Sigmoid colon (tissue), 7 donors: Measurements from ENCODE around the gene C16orf46. TPM values are rescaled to one million over a fixed set of nuclear protein-coding genes. Genes with fewer than 3 reads are reported as not detected.

Source experiments
- DNase-seq: peaks from one replicate; pipeline ENCODE4 v3.0.0-alpha.2; 2019
- H3K27ac ChIP-seq, 4 donors: fragments of 200-600 bp; sonication (generic); one replicate each; pipeline ENCODE4 v1.5.1; 2016 to 2019; ENCODE audit warnings: mild to moderate bottlenecking in 1 of 4
- H3K27me3 ChIP-seq, 3 donors: fragments of 200-600 bp; sonication (generic); one replicate each; pipeline ENCODE4 v1.5.1; 2019; ENCODE audit warnings: mild to moderate bottlenecking in 1 of 3
- H3K36me3 ChIP-seq, 4 donors: fragments of 200-600 bp; sonication (generic); one replicate each; pipeline ENCODE4 v1.5.1; 2016 to 2019
- H3K4me1 ChIP-seq, 4 donors: fragments of 200-600 bp; sonication (generic); one replicate each; pipeline ENCODE4 v1.5.1; 2017 to 2019
- H3K4me3 ChIP-seq, 4 donors: fragments of 200-600 bp; sonication (generic); one replicate each; pipeline ENCODE4 v1.5.1; 2017 to 2019; ENCODE audit warnings: mild to moderate bottlenecking in 2 of 4, moderate library complexity in 1 of 4
- H3K9me3 ChIP-seq, 4 donors: fragments of 200-600 bp in 3 of 4; sonication (generic) in 3 of 4; one replicate each; pipeline versions ENCODE4 v1.5.1 to v1.6.1; 2013 to 2019
- EP300 ChIP-seq, 4 donors: sonication (generic); formaldehyde crosslinking; IDR thresholded peaks; one replicate each; pipeline ENCODE4 v1.6.1; 2017; ENCODE audit warnings: antibody characterized with exemption in 4 of 4
- POLR2A ChIP-seq, 2 donors: fragments of 450-650 bp; IDR thresholded peaks; one replicate each; pipeline ENCODE4 v1.6.1; 2016; ENCODE audit warnings: antibody characterized with exemption in 2 of 2, mild to moderate bottlenecking in 2 of 2, moderate library complexity in 2 of 2
- POLR2AphosphoS5 ChIP-seq, 4 donors: sonication (generic); formaldehyde crosslinking; IDR thresholded peaks; one replicate each; pipeline ENCODE4 v1.6.1; 2017; ENCODE audit warnings: antibody characterized with exemption in 4 of 4
- WGBS, 2 donors: extraction: QIAGEN DNeasy Blood & Tissue Kit; methylation state at CpG; one replicate each; pipeline ENCODE4 v1.1.7; 2013; 5-methylcytosine and 5-hydroxymethylcytosine counted together
- intact Hi-C: fragments of 100-400 bp; cut with DNase I; formaldehyde crosslinking; loops from one replicate; pipeline ENCODE4 v1.15.1; 2023
- polyA plus RNA-seq, 3 donors: library from polyadenylated mRNA; stranded (reverse); fragments of 200-250 nt; gene quantifications; one replicate each; pipeline ENCODE4 v1.2.3, GENCODE V29; 2013
- total RNA-seq, 4 donors: library from RNA; depleted of rRNA; stranded (reverse); fragments of >200 nt; gene quantifications; one replicate each; pipeline ENCODE4 v1.1.0, GENCODE V29; 2016
- TF ChIP-seq, protein P1 (sequence below), 4 experiments: fragments of 450-650 bp in 3 of 4; fragments of 200-600 bp in 1 of 4; IDR thresholded peaks; one replicate each; pipeline ENCODE4 v1.5.1; 2016 to 2019; ENCODE audit warnings: antibody characterized with exemption in 4 of 4, mild to moderate bottlenecking in 3 of 4, moderate library complexity in 2 of 4
- donor health status: healthy with polysubstance abuse.
- donor health status: Bipolar disorder and iron deficiency.
- donor health status: healthy.

The C16orf46 gene
- total and polyA plus RNA-seq, 7 donors: 0.27 to 1.1 (median 1.1) TPM; not detected in 4

DNA sequence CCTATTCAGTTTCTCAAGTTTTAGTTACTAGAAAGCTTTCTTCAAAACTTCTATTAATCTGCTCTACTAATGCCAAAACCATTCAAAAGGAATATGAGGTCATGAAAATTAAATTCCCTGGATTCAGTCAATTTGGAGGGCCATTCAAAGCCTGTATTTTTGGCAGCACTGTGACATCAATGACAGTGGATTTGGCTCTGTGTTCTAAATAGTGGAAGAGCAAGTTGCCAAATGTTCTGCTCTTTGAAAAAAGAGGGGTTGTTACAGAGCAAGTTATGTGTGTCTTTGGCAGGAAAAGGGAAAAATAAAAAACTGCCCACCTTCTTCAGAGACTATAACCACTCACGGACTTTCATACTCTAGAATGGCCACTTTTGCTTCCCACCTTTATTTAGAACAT is 3.2 kb upstream of the C16orf46 start:
- Histone ChIP-seq H3K4me1 (peaks cover 0 to 5% (median 2%) of the 10 kb centered on the region in 4 donors), H3K36me3 (peaks cover 0 to 13% (median 0%) of the 10 kb centered on the region in 4 donors), H3K27ac (no peak overlapping the region), H3K4me3 (no peak overlapping the region), H3K27me3 (no peaks in the 10 kb centered on the region), H3K9me3 (no peaks in the 10 kb centered on the region)
- 88 to 98% methylated on average over 1 of the region's 1 CpG for WGBS, 2 donors
- intact Hi-C loops: no loop called here
- no peak for TF ChIP-seq POLR2A (IDR thresholded peaks at IDR 0.05)
- TF ChIP-seq, protein P1, sequence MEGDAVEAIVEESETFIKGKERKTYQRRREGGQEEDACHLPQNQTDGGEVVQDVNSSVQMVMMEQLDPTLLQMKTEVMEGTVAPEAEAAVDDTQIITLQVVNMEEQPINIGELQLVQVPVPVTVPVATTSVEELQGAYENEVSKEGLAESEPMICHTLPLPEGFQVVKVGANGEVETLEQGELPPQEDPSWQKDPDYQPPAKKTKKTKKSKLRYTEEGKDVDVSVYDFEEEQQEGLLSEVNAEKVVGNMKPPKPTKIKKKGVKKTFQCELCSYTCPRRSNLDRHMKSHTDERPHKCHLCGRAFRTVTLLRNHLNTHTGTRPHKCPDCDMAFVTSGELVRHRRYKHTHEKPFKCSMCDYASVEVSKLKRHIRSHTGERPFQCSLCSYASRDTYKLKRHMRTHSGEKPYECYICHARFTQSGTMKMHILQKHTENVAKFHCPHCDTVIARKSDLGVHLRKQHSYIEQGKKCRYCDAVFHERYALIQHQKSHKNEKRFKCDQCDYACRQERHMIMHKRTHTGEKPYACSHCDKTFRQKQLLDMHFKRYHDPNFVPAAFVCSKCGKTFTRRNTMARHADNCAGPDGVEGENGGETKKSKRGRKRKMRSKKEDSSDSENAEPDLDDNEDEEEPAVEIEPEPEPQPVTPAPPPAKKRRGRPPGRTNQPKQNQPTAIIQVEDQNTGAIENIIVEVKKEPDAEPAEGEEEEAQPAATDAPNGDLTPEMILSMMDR (IDR thresholded peaks at IDR 0.05): no peak
- no peak for TF ChIP-seq POLR2AphosphoS5 (IDR thresholded peaks at IDR 0.05)
- TF ChIP-seq EP300 (IDR thresholded peaks at IDR 0.05): no peak
- no peak for DNase-seq

DNA sequence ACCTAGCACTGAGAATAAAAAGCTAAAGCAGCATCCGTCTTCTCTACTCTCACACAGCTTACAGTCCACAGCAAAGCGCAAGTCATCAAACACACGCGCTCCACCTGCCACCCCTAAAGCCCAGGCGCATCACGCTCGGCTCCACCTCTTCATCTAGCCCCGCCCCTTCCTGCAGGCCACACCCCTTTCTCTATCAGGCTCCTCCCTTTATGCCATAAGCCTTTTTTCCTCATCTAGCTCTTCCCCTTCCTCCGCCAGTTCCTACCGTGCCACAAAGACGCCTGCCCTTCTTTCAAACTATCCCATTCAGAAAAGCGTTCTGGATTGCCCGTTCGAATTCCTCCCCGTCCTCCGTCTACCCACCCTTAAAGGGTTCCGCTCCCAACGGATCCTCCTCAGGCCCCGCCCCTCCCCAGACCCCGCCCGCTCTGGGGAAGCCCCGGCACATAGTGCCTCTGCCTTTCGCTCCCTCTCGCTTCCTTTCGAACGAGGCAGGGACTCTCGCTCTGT is 417 bp downstream of the C16orf46 start:
- intact Hi-C loops: loop anchor here (1.0 to 2.0 kb wide), 3 partner anchors 20 to 70 kb away; partner anchors contain the start of genes CENPN, CMC2 and GCSH

DNA sequence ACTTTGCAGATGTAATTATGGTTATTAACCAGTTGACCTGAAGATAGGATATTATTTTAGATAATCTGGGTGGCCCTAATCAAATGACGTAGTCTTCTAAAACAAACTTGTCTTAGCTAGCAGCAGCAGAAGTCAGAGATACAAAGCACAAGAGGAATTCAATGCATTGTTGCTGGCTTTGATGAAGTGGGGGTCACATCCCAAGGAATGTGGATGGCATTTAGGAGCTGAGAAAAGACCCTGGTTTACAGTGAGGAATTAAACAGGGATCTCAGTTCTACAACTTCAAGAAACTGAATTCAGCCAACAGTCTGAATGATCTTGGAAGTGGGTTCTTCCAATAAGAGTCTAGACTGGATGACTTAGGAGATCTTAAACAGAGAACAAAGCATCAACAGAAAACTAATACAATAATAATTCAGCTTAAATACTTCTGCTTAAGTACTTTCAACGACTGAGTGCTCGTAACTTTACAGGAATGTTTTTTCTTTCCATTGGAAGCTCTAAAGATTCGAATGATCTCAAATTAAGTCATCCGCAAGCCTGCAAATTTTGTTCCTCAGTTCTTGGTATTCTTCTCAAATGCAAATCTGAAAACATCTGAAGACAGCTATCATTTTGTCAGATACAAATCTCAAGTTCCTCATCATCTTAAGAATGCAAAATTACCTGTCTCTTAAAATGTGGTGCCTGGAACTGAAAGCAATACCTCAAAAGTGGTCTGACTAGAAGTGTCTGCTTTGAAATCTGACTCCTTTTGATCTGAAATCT is 3.3 kb downstream of the C16orf46 start:
- peaks cover 0 to 5% (median 2%) of the 10 kb centered on the region in 4 donors for H3K4me1 ChIP-seq
- TF ChIP-seq POLR2A (IDR thresholded peaks at IDR 0.05): no peak
- TF ChIP-seq EP300 (IDR thresholded peaks at IDR 0.05): no peak
- TF ChIP-seq, protein P1 (IDR thresholded peaks at IDR 0.05): no peak
- no peak for TF ChIP-seq POLR2AphosphoS5 (IDR thresholded peaks at IDR 0.05)
- H3K27ac ChIP-seq: no peak overlapping the region
- H3K4me3 ChIP-seq: no peak overlapping the region
- H3K36me3 ChIP-seq: no peaks in the 10 kb centered on the region
- no peaks in the 10 kb centered on the region for H3K27me3 ChIP-seq
- WGBS, 2 donors: 68 to 76% methylated on average over 5 of the region's 5 CpGs
- intact Hi-C loops: no loop called here
- H3K9me3 ChIP-seq: no peaks in the 10 kb centered on the region
- DNase-seq: no peak

More for the DNA sequence above, 417 bp downstream of the C16orf46 start:
- peaks cover 0 to 5% (median 2%) of the 10 kb centered on the region in 4 donors for H3K4me1 ChIP-seq
- TF ChIP-seq, protein P1 (IDR thresholded peaks at IDR 0.05): no peak
- TF ChIP-seq EP300 (IDR thresholded peaks at IDR 0.05) (no peak), POLR2A (IDR thresholded peaks at IDR 0.05) (no peak), POLR2AphosphoS5 (IDR thresholded peaks at IDR 0.05) (no peak)
- H3K27ac ChIP-seq: peak overlapping the region; percentile 90 to 97 (median 96)
- H3K27me3 ChIP-seq: no peaks in the 10 kb centered on the region
- no peaks in the 10 kb centered on the region for H3K9me3 ChIP-seq
- 0 to 1% methylated on average over 27 of the region's 27 CpGs for WGBS, 2 donors
- DNase-seq: peak; percentile 92
- H3K36me3 ChIP-seq: no peaks in the 10 kb centered on the region
- peak overlapping the region; percentile 51 to 79 (median 70) for H3K4me3 ChIP-seq

GRCh38 chr16:81071805-81072204 is 5.2 kb downstream of the C16orf46 start:
- TF ChIP-seq, protein P1 (IDR thresholded peaks at IDR 0.05): no peak
- TF ChIP-seq EP300 (IDR thresholded peaks at IDR 0.05): no peak
- Histone ChIP-seq H3K27me3 (no peaks in the 10 kb centered on the region), H3K36me3 (no peaks in the 10 kb centered on the region), H3K9me3 (no peaks in the 10 kb centered on the region), H3K4me1 (no peaks in the 10 kb centered on the region), H3K27ac (no peak overlapping the region), H3K4me3 (no peak overlapping the region)
- WGBS, 2 donors: 83 to 84% methylated on average over 4 of the region's 4 CpGs
- intact Hi-C loops: no loop called here
- no peak for DNase-seq
